Cardiac fibroblast (primary cell): ENCODE data around the gene PHACTR3.

ENCODE experiments used
- DNase-seq, 2 donors: peaks; one replicate each; pipeline versions ENCODE4 v3.0.0 to v3.0.0-alpha.2; 2010; ENCODE audit warnings: low read depth in 2 of 2
- H3K4me3 ChIP-seq, 2 donors: replicated peaks in 1 of 2; 1 replicate in 1 of 2; 2 replicates in 1 of 2; pipeline ENCODE4 v1.5.1; 2011; ENCODE audit warnings: low read depth in 2 of 2, low read length in 2 of 2, mild to moderate bottlenecking in 2 of 2, moderate library complexity in 1 of 2
- TF ChIP-seq, protein P1 (sequence below): IDR thresholded peaks from one replicate; pipeline ENCODE4 v1.5.1; 2011; ENCODE audit warnings: low read depth, mild to moderate bottlenecking, low read length, inconsistent platforms

Gene PHACTR3

DNA sequence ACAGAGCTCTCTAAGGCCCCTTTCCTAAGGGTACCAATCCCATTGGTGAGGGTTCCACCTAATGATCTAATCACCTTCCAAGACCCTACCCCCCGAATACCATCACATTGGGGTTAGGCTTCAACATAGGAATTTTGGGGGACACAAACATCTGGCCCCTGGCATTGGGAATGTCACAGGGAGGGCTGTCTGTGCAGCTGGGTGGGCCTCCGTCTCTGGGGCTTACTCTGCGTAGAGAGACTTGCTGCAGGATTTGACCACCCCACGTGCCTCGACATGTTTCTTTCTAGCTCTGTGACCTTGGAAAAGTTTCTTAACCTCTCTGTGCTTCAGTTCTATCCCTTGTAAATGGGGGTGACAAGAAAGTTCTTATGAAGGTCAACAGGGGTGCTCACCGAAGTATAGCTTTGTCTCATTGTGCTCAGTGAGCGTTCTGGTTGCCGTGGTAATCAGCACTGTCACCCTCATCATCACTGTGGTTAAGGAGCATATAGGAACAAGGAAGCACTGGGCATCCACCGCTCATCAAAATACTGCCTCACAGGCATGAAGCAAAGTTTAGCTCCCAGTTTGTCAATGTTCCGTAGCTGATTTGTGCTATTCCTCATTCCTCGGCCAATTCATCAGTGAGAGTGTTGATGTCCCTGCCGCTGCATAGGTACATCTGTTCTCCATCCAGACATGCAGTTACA is 176.3 kb downstream of the PHACTR3 start:
- DNase-seq = no peak
- H3K4me3 ChIP-seq = no peak overlapping the region
- TF ChIP-seq, protein P1, sequence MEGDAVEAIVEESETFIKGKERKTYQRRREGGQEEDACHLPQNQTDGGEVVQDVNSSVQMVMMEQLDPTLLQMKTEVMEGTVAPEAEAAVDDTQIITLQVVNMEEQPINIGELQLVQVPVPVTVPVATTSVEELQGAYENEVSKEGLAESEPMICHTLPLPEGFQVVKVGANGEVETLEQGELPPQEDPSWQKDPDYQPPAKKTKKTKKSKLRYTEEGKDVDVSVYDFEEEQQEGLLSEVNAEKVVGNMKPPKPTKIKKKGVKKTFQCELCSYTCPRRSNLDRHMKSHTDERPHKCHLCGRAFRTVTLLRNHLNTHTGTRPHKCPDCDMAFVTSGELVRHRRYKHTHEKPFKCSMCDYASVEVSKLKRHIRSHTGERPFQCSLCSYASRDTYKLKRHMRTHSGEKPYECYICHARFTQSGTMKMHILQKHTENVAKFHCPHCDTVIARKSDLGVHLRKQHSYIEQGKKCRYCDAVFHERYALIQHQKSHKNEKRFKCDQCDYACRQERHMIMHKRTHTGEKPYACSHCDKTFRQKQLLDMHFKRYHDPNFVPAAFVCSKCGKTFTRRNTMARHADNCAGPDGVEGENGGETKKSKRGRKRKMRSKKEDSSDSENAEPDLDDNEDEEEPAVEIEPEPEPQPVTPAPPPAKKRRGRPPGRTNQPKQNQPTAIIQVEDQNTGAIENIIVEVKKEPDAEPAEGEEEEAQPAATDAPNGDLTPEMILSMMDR = no peak

DNA sequence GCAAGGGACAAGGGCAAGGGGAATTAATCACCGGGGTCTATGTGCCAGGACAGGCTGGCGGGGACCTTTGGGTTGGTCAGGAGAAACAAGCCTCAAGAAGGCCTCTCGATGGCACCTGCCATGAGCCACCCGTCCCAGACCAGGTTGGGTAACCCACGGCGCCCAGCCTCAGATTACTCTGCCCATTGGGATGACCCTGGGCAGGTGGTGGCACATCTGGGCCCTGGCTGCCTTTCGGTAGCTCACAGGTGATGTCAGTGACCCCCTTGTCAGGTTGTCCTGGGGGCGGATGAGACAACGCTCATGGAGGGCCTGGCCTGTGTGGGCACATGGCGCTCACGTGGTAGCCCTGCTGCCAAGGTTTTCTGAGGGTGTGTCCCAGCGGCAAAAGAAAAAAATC is 176.9 kb downstream of the PHACTR3 start:
- H3K4me3 ChIP-seq = no peak overlapping the region
- DNase-seq = no peak
- TF ChIP-seq, protein P1 = no peak

DNA sequence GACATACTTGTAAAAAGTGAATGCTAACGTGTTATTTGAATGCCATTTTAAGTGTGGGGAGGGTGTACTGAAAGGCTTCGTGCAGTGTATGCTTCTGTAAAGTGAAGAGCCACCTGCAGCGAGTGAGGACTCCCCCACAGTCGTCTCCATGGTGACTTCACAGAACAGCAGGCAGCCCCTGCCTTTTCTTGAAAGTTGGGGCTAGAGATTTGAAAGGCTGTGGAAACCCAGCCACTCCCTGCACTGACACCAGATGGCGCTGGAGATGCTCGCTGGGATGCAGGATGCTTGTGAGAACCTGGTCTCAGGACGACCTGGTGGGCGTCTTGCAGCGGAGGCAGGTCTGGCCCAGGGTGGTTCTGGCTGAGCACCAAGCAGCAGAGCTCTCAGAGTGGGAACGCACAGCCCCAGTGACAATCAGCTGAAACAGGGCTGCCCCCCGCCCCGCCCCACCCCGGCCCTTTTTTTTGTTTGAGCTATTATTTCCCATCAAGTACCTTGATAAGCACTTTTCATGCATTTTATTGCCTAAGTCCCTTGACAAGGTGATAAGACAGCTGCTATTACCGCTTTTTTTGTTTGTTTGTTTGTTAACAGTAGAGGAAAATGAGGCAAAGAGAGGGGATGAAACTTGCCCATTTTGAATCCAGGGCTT is 178.8 kb downstream of the PHACTR3 start:
- DNase-seq = peak; percentile 36 to 39
- no peak overlapping the region for H3K4me3 ChIP-seq
- TF ChIP-seq, protein P1 = peak; percentile 77

DNA sequence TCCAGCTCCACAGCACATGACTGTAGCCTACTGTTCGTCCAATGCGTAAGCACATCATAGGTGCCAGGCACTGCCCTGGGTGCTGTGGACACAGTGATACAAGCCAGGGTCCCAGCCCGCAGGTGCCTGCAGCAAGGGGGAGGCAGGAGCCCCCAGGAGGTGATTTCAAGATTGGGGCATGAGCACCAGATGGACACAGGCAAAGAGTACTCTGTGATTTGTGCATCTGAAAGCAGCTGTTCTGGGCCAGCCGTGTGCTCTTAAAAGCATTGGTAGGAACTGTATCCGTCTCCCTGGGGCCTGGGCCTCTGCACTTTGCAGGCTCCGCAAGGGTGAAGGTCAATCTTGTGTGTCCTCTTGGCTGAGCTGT is 179.3 kb downstream of the PHACTR3 start:
- TF ChIP-seq, protein P1 = no peak
- H3K4me3 ChIP-seq = no peak overlapping the region
- no peak for DNase-seq

DNA sequence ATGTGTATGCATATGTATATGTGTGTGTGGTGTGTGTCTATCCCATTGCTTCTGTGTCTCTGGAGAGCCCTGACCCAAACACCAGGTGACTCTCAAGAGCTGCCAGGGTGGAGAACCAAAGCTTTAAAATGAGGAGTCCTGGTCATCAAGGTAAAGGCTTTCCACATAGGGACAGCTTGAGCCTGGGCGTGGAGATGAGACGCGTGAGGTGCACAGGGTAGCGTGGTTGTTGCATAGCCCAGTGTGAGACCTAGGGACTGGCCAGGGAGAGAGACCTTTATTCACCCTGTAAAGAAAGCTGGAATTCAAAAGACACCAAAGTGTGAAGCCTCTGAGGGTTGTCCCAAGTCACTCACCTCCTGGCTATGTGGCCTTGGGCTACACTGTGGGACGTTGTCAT is 180.0 kb downstream of the PHACTR3 start:
- DNase-seq = no peak
- TF ChIP-seq, protein P1 = no peak
- no peak overlapping the region for H3K4me3 ChIP-seq

DNA sequence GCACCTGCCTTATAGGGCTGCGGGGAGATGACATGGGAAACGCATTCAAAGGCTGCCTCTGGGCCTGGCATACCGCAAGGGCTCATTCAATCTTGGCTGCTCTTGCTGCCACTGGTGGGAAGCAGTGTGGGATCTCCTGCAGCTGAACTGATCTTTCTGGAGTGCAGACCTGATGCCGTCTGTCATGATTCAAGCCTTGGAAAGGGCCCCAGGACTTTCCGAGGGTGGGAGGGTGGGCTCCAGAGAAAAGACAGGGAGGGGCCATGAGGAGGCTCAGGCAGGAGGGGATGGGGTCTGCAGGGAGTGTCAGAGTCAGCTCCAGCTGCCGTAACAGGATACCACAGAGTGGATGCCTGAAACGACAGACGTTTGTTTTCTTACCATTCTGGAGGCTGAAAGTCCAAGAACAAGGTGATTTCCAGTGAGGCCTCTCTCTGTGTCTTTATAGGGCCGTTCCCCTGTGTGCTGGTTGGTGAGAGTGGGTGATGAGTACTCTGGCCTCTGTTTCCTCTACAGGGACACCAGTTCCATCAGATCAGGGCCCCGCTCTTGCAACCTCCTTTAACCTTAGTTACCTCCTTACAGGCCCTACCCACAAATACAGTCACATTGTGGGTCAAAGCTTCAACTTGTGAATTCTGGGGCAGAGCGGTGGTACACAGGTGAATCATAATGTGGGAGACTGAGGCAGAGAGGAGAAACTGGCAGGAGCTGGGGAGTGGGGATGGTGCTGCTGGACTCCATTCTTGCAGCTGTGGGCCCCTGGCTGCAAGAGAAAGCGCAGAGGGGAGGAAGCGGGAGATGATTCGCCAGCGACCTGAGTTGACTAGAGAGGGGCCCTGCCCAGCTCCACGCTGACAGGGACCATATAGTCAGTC is 180.7 kb downstream of the PHACTR3 start:
- no peak for DNase-seq
- H3K4me3 ChIP-seq = no peak overlapping the region

More for the DNA sequence above, 180.7 kb downstream of the PHACTR3 start:
- TF ChIP-seq, protein P1 = no peak
